Activated naive CD4-positive, alpha-beta T cell treated with anti-CD3 and anti-CD28 coated beads, Interleukin-2, amount 50 U/mL, for 72 hours (primary cell): ENCODE results near the gene OR2D2. TPM values are rescaled to one million over a fixed set of nuclear protein-coding genes. Genes with fewer than 3 reads are reported as not detected.

ENCODE experiments used
- ATAC-seq, 2 donors: fragments of 150-1000 bp; cut with Tn5 transposase; 2 replicates each; pipeline ENCODE4 v1.10.0; 2021; ENCODE audit warnings: mild to moderate bottlenecking in 2 of 2, moderate library complexity in 2 of 2
- DNase-seq, 2 donors: peaks; one replicate each; pipeline ENCODE4 v3.0.0; 2021 to 2022; ENCODE audit warnings: low spot score in 2 of 2
- H3K27ac Mint-ChIP-seq, 2 donors: one replicate each; pipeline ENCODE4 v1.8.0; 2022; ENCODE audit warnings: mild to moderate bottlenecking in 2 of 2, mixed read lengths in 2 of 2
- H3K36me3 Mint-ChIP-seq, 2 donors: one replicate each; pipeline ENCODE4 v1.8.0; 2022; ENCODE audit warnings: mixed read lengths in 2 of 2
- H3K9me3 Mint-ChIP-seq, 2 donors: one replicate each; pipeline ENCODE4 v1.8.0; 2022; ENCODE audit warnings: mixed read lengths in 2 of 2
- total RNA-seq, 2 donors: library from RNA; stranded (reverse); gene quantifications; one replicate each; pipeline ENCODE4 v1.2.3, GENCODE V29; 2022

Gene OR2D2
- total RNA-seq, 2 donors from 2014 or later: 0.37 TPM; not detected in 1

DNA sequence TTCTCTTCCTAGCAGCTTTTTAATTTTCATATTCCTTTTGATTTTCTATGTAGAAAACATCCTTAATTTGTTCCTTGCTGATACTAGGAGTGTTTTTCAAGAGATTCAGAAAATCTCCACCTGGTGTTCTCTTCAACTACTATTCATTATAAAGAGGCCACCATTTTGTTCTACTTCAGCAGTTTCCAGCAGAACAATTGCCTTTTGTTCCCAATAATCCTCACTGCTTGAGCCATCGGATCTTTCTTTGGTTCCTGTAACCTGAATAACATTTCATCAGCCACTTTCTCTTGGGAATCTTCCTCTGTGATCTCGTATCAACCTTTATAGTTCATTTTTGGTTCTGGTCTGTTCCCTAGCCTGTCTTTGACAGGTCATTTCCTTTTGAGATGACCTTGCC lies 48.6 kb downstream of the OR2D2 start:
- H3K36me3 Mint-ChIP-seq: peaks cover 0 to 5% of the 10 kb centered on the region in 2 donors
- peaks cover 0 to 6% of the 10 kb centered on the region in 2 donors for H3K9me3 Mint-ChIP-seq
- ATAC-seq (no peak), DNase-seq (no peak)
- no peak overlapping the region for H3K27ac Mint-ChIP-seq

DNA sequence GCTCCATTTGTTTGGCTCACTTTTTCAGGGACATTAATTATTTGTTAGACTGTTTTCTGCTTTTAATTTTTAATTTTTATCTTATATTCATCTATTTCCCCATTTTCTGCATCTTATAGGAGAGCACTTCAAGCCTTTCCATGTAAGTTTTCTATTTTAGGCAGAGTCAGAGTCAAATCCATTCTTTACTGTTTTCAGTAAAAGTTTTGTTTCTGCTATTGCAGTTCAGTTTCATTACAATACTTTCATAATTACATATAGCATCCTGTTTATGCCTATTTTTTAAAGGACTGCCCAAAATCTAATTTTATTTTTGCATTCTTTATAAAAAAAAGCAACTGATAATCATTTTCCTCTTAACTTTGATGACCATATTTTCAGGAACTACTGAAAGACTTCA lies 50.6 kb downstream of the OR2D2 start:
- DNase-seq: no peak

More for the DNA sequence above, 50.6 kb downstream of the OR2D2 start:
- peaks cover 0 to 6% of the 10 kb centered on the region in 2 donors for H3K9me3 Mint-ChIP-seq
- H3K36me3 Mint-ChIP-seq: peaks cover 0 to 5% of the 10 kb centered on the region in 2 donors
- ATAC-seq: peak in 1 of 2 donors; percentile 65
- no peak overlapping the region for H3K27ac Mint-ChIP-seq

Other genes with a start within 250 kb of the OR2D2 start
- gene DCHS1, start 236.7 kb downstream of the OR2D2 start, total RNA-seq: 1 to 10 TPM in 1 of 2 donors, under 1 TPM in 1; 0.82 to 2.1 TPM
- gene MRPL17, start 209.2 kb downstream of the OR2D2 start, total RNA-seq: 100 to 1,000 TPM in 1 of 2 donors, 10 to 100 TPM in 1; 92.4 to 104 TPM
- gene OR2AG2, start 120.5 kb downstream of the OR2D2 start, total RNA-seq: not detected
- gene OR2AG1, start 109.5 kb downstream of the OR2D2 start, total RNA-seq: not detected
- under 1 TPM; 0.09 to 0.10 TPM for gene OR6A2, start 92.8 kb downstream of the OR2D2 start, total RNA-seq
- not detected for gene OR10A5, start 46.8 kb downstream of the OR2D2 start, total RNA-seq
- gene OR10A2, start 29.4 kb downstream of the OR2D2 start, total RNA-seq: under 1 TPM in 1 of 2 donors, not detected in 1; 0.10 TPM
- gene OR10A4, start 15.9 kb downstream of the OR2D2 start, total RNA-seq: not detected
- not detected for gene OR2D3, start 28.5 kb upstream of the OR2D2 start, total RNA-seq
- gene ZNF215, start 33.9 kb upstream of the OR2D2 start, total RNA-seq: 1 to 10 TPM; 1.5 to 1.8 TPM
- not detected for gene ZNF214, start 127.8 kb upstream of the OR2D2 start, total RNA-seq
- under 1 TPM; 0.07 to 0.21 TPM for gene NLRP14, start 128.0 kb upstream of the OR2D2 start, total RNA-seq
- gene RBMXL2, start 196.5 kb upstream of the OR2D2 start, total RNA-seq: not detected